Coronary artery (tissue), 2 donors: ENCODE measurements around the gene ABCG4.

ENCODE experiments used
- DNase-seq: peaks from one replicate; pipeline ENCODE4 v3.0.0-alpha.2; 2017; ENCODE audit warnings: low spot score
- H3K27ac ChIP-seq, 2 donors: fragments of 200-600 bp; sonication (generic); one replicate each; pipeline ENCODE4 v1.5.1; 2016 to 2019
- H3K4me3 ChIP-seq: fragments of 200-600 bp; sonication (generic); 2 replicates; pipeline ENCODE4 v1.5.1; 2016; ENCODE audit warnings: mild to moderate bottlenecking, moderate library complexity
- TF ChIP-seq, protein P1 (sequence below): fragments of 200-600 bp; sonication (generic); IDR thresholded peaks from one replicate; pipeline ENCODE4 v1.5.1; 2019; ENCODE audit warnings: antibody characterized with exemption

Gene ABCG4

DNA sequence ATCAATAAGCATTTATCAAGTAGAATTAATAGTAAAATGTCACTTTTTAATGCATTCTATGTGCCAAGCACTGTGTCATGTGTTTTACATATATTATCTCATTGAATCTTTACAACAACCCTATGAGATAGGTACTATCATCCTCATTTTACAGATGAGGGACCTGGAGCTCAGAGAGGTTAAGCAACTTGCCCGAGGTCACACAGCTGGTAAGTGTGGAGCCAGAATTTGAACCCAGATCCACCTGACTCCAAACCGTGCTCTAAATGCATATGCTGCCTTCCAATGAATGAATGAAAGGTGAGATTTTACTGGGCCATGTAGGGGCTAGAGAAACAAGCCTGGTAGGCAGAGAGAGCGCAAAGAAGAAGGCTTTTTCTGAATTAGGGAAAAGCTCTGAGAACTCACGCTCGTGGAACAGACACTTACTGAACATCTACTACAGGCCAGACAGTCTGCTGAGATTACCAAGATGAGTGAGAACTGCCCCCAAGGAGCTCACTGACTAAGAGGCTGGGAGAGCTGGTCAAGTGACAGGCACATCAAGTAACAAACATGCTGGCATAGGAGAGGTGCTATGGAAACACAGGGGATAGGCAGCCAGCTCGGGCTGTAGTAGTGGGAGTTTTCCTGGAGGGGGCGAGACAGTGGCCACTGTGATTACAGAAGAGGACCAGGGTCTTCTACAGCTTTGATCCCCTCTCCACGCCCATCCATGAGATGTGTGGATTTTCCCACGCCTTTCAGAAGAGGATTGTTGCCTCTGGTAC, 4.4 kb downstream of the ABCG4 start:
- Histone ChIP-seq H3K27ac (no peak overlapping the region), H3K4me3 (no peak overlapping the region)
- TF ChIP-seq, protein P1, sequence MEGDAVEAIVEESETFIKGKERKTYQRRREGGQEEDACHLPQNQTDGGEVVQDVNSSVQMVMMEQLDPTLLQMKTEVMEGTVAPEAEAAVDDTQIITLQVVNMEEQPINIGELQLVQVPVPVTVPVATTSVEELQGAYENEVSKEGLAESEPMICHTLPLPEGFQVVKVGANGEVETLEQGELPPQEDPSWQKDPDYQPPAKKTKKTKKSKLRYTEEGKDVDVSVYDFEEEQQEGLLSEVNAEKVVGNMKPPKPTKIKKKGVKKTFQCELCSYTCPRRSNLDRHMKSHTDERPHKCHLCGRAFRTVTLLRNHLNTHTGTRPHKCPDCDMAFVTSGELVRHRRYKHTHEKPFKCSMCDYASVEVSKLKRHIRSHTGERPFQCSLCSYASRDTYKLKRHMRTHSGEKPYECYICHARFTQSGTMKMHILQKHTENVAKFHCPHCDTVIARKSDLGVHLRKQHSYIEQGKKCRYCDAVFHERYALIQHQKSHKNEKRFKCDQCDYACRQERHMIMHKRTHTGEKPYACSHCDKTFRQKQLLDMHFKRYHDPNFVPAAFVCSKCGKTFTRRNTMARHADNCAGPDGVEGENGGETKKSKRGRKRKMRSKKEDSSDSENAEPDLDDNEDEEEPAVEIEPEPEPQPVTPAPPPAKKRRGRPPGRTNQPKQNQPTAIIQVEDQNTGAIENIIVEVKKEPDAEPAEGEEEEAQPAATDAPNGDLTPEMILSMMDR = no peak
- no peak for DNase-seq

DNA sequence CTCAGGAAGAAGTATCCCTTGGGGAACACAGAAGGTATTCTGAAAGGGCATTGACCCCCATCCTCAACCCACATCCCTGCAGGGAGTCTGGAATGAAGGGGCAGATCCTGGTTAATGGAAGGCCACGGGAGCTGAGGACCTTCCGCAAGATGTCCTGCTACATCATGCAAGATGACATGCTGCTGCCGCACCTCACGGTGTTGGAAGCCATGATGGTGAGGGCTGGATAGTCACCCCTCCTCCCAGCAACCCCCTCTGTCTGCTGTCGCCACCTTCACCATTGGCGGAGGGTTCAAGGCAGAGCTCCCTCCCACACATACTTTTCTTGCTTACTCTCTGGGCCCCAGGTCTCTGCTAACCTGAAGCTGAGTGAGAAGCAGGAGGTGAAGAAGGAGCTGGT, 5.3 kb downstream of the ABCG4 start:
- TF ChIP-seq, protein P1 = no peak
- DNase-seq = no peak
- no peak overlapping the region for H3K27ac ChIP-seq
- no peak overlapping the region for H3K4me3 ChIP-seq

DNA sequence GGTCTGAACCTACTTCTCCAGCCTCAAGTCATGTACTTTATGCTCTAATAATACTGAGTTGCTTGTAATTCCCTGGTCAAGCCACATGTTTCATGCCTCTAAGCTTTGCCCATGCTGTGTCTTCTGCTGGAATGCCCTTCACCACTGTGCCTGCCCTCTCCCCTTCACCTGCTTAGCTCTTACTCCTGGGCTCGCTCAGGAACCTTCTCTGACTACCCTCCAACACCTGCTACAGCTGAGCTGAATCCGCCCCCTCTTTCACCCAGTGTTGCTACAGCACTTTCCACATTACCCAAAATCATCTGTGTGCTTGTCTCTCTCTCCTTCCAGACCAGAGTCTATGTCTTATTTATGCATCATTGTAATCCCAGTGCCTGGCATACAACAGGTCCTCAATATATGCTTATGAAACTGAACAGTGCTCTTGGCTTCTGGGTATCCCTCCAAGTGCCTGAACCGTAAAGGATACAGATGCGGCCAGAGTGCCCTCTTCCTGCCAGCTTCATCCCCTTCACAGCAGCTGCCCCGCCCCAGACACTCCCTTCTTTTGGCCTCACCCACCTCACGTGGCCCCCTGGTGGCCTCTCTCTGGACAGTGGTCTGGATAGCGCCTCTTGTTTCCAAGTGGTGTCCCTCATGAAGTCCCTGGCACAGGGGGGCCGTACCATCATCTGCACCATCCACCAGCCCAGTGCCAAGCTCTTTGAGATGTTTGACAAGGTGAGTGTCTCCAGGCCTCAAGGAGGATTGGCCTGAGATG, 7.1 kb downstream of the ABCG4 start:
- Histone ChIP-seq H3K4me3 (no peak overlapping the region), H3K27ac (no peak overlapping the region)
- no peak for DNase-seq
- TF ChIP-seq, protein P1 = no peak

DNA sequence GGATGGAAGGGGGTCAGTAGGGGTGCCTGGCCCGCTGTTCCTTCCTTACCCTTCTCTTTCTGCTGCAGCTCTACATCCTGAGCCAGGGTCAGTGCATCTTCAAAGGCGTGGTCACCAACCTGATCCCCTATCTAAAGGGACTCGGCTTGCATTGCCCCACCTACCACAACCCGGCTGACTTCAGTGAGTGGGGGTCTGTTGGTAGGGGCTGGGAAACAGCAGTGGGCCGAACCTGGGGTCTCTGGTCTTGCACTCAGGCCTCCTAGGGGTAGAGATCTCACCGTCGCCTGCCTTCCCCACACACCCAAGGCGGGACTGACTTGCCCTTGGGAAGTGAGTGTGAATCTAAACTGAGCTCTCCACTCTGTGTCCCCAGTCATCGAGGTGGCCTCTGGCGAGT, 7.6 kb downstream of the ABCG4 start:
- no peak for DNase-seq
- TF ChIP-seq, protein P1 = no peak
- Histone ChIP-seq H3K27ac (no peak overlapping the region), H3K4me3 (no peak overlapping the region)

DNA sequence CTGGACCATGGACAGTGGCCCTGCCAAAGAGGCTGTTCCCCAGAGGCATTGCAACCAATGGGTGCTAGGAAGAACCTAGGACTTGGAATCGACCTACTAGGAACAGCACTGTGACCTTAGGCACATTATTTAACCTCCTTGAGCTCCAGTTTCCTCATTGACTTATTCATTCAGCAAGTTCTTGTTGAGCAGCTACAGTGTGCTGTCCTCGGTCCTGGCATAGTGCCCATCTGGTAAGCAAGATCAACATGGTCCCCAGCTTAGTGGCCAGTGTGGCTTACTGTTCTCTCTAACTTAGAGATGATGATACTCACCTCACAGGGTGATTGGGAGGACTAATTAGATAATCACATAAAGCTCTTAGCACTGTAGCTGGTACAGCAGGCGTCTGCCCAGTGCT, 8.2 kb downstream of the ABCG4 start:
- no peak overlapping the region for H3K27ac ChIP-seq

DNA sequence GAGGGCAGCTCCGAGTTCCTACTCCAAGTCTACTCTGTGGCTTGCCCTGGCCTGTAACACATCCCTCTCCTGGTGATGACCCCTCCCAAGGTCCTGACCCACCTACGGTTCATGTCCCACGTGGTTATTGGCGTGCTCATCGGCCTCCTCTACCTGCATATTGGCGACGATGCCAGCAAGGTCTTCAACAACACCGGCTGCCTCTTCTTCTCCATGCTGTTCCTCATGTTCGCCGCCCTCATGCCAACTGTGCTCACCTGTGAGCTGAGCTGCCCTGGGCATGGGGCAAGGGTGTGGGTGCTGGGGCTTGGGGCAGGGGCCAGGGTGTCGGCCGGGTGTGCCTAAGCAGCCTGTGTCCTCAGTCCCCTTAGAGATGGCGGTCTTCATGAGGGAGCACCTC, 9.6 kb downstream of the ABCG4 start:
- no peak for DNase-seq

More for the DNA sequence above, 8.2 kb downstream of the ABCG4 start:
- TF ChIP-seq, protein P1 = no peak
- no peak overlapping the region for H3K4me3 ChIP-seq
- no peak for DNase-seq

More for the DNA sequence above, 9.6 kb downstream of the ABCG4 start:
- H3K27ac ChIP-seq = no peak overlapping the region
- no peak overlapping the region for H3K4me3 ChIP-seq
- TF ChIP-seq, protein P1 = no peak
